IgD-negative memory B cell (primary cell): Measurements from ENCODE around the gene PXN. TPM values are rescaled to one million over a fixed set of nuclear protein-coding genes. Genes with fewer than 3 reads are reported as not detected.
A peak's percentile ranks its signal among the peaks of the same experiment; 100 is the strongest.
"Not testable (repeated sequence)": the region's sequence is repeated elsewhere in the genome, so short reads cannot be mapped to it uniquely, and the experiment has no call there.

Experiments used
- H3K27ac Mint-ChIP-seq, 3 donors: one replicate each; pipeline ENCODE4 v1.8.0; 2020 to 2022; ENCODE audit warnings: mild to moderate bottlenecking in 3 of 3, mixed read lengths in 3 of 3, moderate library complexity in 1 of 3
- H3K27me3 Mint-ChIP-seq: one replicate; pipeline ENCODE4 v1.8.0; 2021; ENCODE audit warnings: mixed read lengths
- H3K36me3 Mint-ChIP-seq: one replicate; pipeline ENCODE4 v1.8.0; 2020; ENCODE audit warnings: mild to moderate bottlenecking, mixed read lengths
- H3K4me1 Mint-ChIP-seq, 3 donors: one replicate each; pipeline ENCODE4 v1.8.0; 2020 to 2022; ENCODE audit warnings: mixed read lengths in 3 of 3, mild to moderate bottlenecking in 1 of 3
- H3K4me3 Mint-ChIP-seq, 4 donors: one replicate each; pipeline ENCODE4 v1.8.0; 2020 to 2022; ENCODE audit warnings: mild to moderate bottlenecking in 4 of 4, mixed read lengths in 4 of 4, moderate library complexity in 3 of 4
- H3K9me3 Mint-ChIP-seq, 3 donors: one replicate each; pipeline ENCODE4 v1.8.0; 2020 to 2021; ENCODE audit warnings: mixed read lengths in 3 of 3, mild to moderate bottlenecking in 1 of 3
- polyA plus RNA-seq: library from polyadenylated mRNA; unstranded; fragments of 300-500 nt; fragmentation: Illumina TruSeq; gene quantifications from one replicate; pipeline ENCODE4 v1.2.3, GENCODE V29; 2021

PXN gene
- polyA plus RNA-seq, 1 donor from 2014 or later = 6.3 TPM

- Mint-ChIP-seq H3K4me3 (no peak overlapping the region), H3K27ac (no peak overlapping the region), H3K4me1 (peaks cover 0 to 6% (median 0%) of the 10 kb centered on the region in 3 donors), H3K9me3 (no peaks in the 10 kb centered on the region), H3K27me3 (peaks cover 50% of the 10 kb centered on the region), H3K36me3 (peaks cover 2% of the 10 kb centered on the region)
Observed at GRCh38 chr12:120238839-120239445, 26.6 kb downstream of the PXN start.

- Mint-ChIP-seq H3K4me1 (peaks cover 0 to 6% (median 0%) of the 10 kb centered on the region in 3 donors), H3K36me3 (peaks cover 2% of the 10 kb centered on the region), H3K27me3 (peaks cover 42% of the 10 kb centered on the region), H3K27ac (peak overlapping the region in 1 of 3 donors; percentile 43), H3K9me3 (no peaks in the 10 kb centered on the region), H3K4me3 (no peak overlapping the region)
Observed at GRCh38 chr12:120238217-120238616, 27.3 kb downstream of the PXN start.

- peaks cover 44% of the 10 kb centered on the region for H3K27me3 Mint-ChIP-seq
- H3K36me3 Mint-ChIP-seq = peaks cover 2% of the 10 kb centered on the region
- H3K9me3 Mint-ChIP-seq = no peaks in the 10 kb centered on the region
- peaks cover 4 to 11% (median 6%) of the 10 kb centered on the region in 3 donors for H3K4me1 Mint-ChIP-seq
- H3K4me3 Mint-ChIP-seq = no peak overlapping the region
- peak overlapping the region in 1 of 3 donors; percentile 43 for H3K27ac Mint-ChIP-seq
Observed at GRCh38 chr12:120237360-120238171, 28.0 kb downstream of the PXN start.

GRCh38 chr12:120236809-120237208 is 28.7 kb downstream of the PXN start:
- H3K36me3 Mint-ChIP-seq, H3K27ac Mint-ChIP-seq, H3K9me3 Mint-ChIP-seq, H3K4me3 Mint-ChIP-seq: not testable (repeated sequence)
- Mint-ChIP-seq H3K4me1 (peaks cover 4 to 12% (median 11%) of the 10 kb centered on the region in 3 donors), H3K27me3 (peaks cover 49% of the 10 kb centered on the region)

- Mint-ChIP-seq H3K27ac (no peak overlapping the region), H3K4me1 (peaks cover 4 to 17% (median 10%) of the 10 kb centered on the region in 3 donors), H3K36me3 (peaks cover 2% of the 10 kb centered on the region), H3K4me3 (peak overlapping the region in 2 of 4 donors; percentile 5 to 39), H3K9me3 (no peaks in the 10 kb centered on the region), H3K27me3 (peaks cover 52% of the 10 kb centered on the region)
Observed at GRCh38 chr12:120235369-120236323, 29.9 kb downstream of the PXN start.

- no peaks in the 10 kb centered on the region for H3K9me3 Mint-ChIP-seq
- peaks cover 44% of the 10 kb centered on the region for H3K27me3 Mint-ChIP-seq
- H3K27ac Mint-ChIP-seq = no peak overlapping the region
- H3K4me3 Mint-ChIP-seq = peak overlapping the region in 1 of 4 donors; percentile 5
- peaks cover 4 to 17% (median 10%) of the 10 kb centered on the region in 3 donors for H3K4me1 Mint-ChIP-seq
- H3K36me3 Mint-ChIP-seq = peaks cover 2% of the 10 kb centered on the region
Observed at GRCh38 chr12:120234643-120235368, 30.7 kb downstream of the PXN start.

- Mint-ChIP-seq H3K4me1 (peaks cover 6 to 23% (median 15%) of the 10 kb centered on the region in 3 donors), H3K27ac (peak overlapping the region in 1 of 3 donors; percentile 53), H3K9me3 (no peaks in the 10 kb centered on the region), H3K36me3 (peaks cover 2% of the 10 kb centered on the region), H3K4me3 (peak overlapping the region in 2 of 4 donors; percentile 17 to 84), H3K27me3 (peaks cover 31% of the 10 kb centered on the region)
Observed at GRCh38 chr12:120231316-120232011, 34.1 kb downstream of the PXN start.

- H3K27ac Mint-ChIP-seq = peak overlapping the region in 1 of 3 donors; percentile 53
- peaks cover 6 to 23% (median 17%) of the 10 kb centered on the region in 3 donors for H3K4me1 Mint-ChIP-seq
- H3K27me3 Mint-ChIP-seq = peaks cover 27% of the 10 kb centered on the region
- H3K4me3 Mint-ChIP-seq = peak overlapping the region in 2 of 4 donors; percentile 17 to 84
- peaks cover 2% of the 10 kb centered on the region for H3K36me3 Mint-ChIP-seq
- H3K9me3 Mint-ChIP-seq = no peaks in the 10 kb centered on the region
Observed at GRCh38 chr12:120230974-120231315, 34.6 kb downstream of the PXN start.

- peaks cover 24% of the 10 kb centered on the region for H3K27me3 Mint-ChIP-seq
- peaks cover under 1% of the 10 kb centered on the region for H3K36me3 Mint-ChIP-seq
- H3K4me3 Mint-ChIP-seq = no peak overlapping the region
- H3K27ac Mint-ChIP-seq = no peak overlapping the region
- no peaks in the 10 kb centered on the region for H3K9me3 Mint-ChIP-seq
- peaks cover 9 to 23% (median 19%) of the 10 kb centered on the region in 3 donors for H3K4me1 Mint-ChIP-seq
Observed at GRCh38 chr12:120230326-120230973, 35.1 kb downstream of the PXN start.

GRCh38 chr12:120229487-120230325 is 35.8 kb downstream of the PXN start:
- H3K4me1 Mint-ChIP-seq = peaks cover 9 to 27% (median 20%) of the 10 kb centered on the region in 3 donors
- peaks cover 25% of the 10 kb centered on the region for H3K27me3 Mint-ChIP-seq
- no peaks in the 10 kb centered on the region for H3K36me3 Mint-ChIP-seq
- H3K4me3 Mint-ChIP-seq = no peak overlapping the region
- H3K9me3 Mint-ChIP-seq = no peaks in the 10 kb centered on the region
- H3K27ac Mint-ChIP-seq = no peak overlapping the region

GRCh38 chr12:120229071-120229486 is 36.5 kb downstream of the PXN start:
- no peak overlapping the region for H3K27ac Mint-ChIP-seq
- no peaks in the 10 kb centered on the region for H3K9me3 Mint-ChIP-seq
- no peaks in the 10 kb centered on the region for H3K36me3 Mint-ChIP-seq
- H3K4me3 Mint-ChIP-seq = no peak overlapping the region
- peaks cover 9 to 27% (median 20%) of the 10 kb centered on the region in 3 donors for H3K4me1 Mint-ChIP-seq
- H3K27me3 Mint-ChIP-seq = peaks cover 25% of the 10 kb centered on the region

GRCh38 chr12:120228291-120229070 is 37.0 kb downstream of the PXN start:
- Mint-ChIP-seq H3K9me3 (no peaks in the 10 kb centered on the region), H3K36me3 (no peaks in the 10 kb centered on the region), H3K4me1 (peaks cover 9 to 27% (median 20%) of the 10 kb centered on the region in 3 donors), H3K4me3 (peak overlapping the region in 1 of 4 donors; percentile 47), H3K27me3 (peaks cover 25% of the 10 kb centered on the region), H3K27ac (no peak overlapping the region)
